Mesendoderm (in vitro differentiated cells): Measurements from ENCODE around the gene CALCR.
A peak's percentile ranks its signal among the peaks of the same experiment; 100 is the strongest.

Experiments used
- DNase-seq: peaks from one replicate; pipeline ENCODE4 v3.0.0; 2013
- H2AK5ac ChIP-seq: 2 replicates; pipeline ENCODE4 v1.6.1; 2013; ENCODE audit warnings: low read length, inconsistent platforms
- H2BK120ac ChIP-seq: 2 replicates; pipeline ENCODE4 v1.6.1; 2013; ENCODE audit warnings: low read depth, mild to moderate bottlenecking, low read length, moderate library complexity, mixed read lengths
- H2BK15ac ChIP-seq: replicated peaks from 2 replicates; pipeline ENCODE4 v1.6.1; 2013; ENCODE audit warnings: low read depth, mild to moderate bottlenecking, moderate library complexity
- H2BK5ac ChIP-seq: 2 replicates; pipeline ENCODE4 v1.6.1; 2013; ENCODE audit warnings: low read length, inconsistent platforms
- H3K18ac ChIP-seq: 2 replicates; pipeline ENCODE4 v1.6.1; 2013; ENCODE audit warnings: mild to moderate bottlenecking, low read length, mixed read lengths
- H3K23ac ChIP-seq: one replicate; pipeline ENCODE4 v1.6.1; 2013; ENCODE audit warnings: low read length
- H3K27ac ChIP-seq: 2 replicates; pipeline ENCODE4 v1.5.1; 2013; ENCODE audit warnings: low read depth, mild to moderate bottlenecking, inconsistent platforms, low read length, moderate library complexity
- H3K27me3 ChIP-seq: 2 replicates; pipeline ENCODE4 v1.6.1; 2013; ENCODE audit warnings: low read length, control low read depth, mild to moderate bottlenecking, inconsistent platforms; ENCODE audit not compliant: insufficient read depth, poor library complexity
- H3K36me3 ChIP-seq: 2 replicates; pipeline ENCODE4 v1.6.1; 2013; ENCODE audit warnings: low read length, inconsistent platforms; ENCODE audit not compliant: control insufficient read depth, insufficient read depth
- H3K4ac ChIP-seq: one replicate; pipeline ENCODE4 v1.6.1; 2013; ENCODE audit warnings: low read depth, mild to moderate bottlenecking, low read length, moderate library complexity
- H3K4me1 ChIP-seq: 2 replicates; pipeline ENCODE4 v1.6.1; 2013; ENCODE audit warnings: low read depth, low read length, inconsistent platforms; ENCODE audit not compliant: control insufficient read depth
- H3K4me2 ChIP-seq: 2 replicates; pipeline ENCODE4 v1.6.1; 2013; ENCODE audit warnings: low read length
- H3K4me3 ChIP-seq: 2 replicates; pipeline ENCODE4 v1.5.1; 2013; ENCODE audit warnings: mild to moderate bottlenecking, low read length
- H3K56ac ChIP-seq: one replicate; pipeline ENCODE4 v1.6.1; 2013; ENCODE audit warnings: low read length
- H3K79me1 ChIP-seq: 2 replicates; pipeline ENCODE4 v1.6.1; 2013; ENCODE audit warnings: low read length, inconsistent platforms
- H3K79me2 ChIP-seq: 2 replicates; pipeline ENCODE4 v1.6.1; 2013; ENCODE audit warnings: mild to moderate bottlenecking, low read length; ENCODE audit not compliant: control insufficient read depth, insufficient read depth
- H3K9ac ChIP-seq: 2 replicates; pipeline ENCODE4 v1.6.1; 2013; ENCODE audit warnings: low read length, inconsistent platforms
- H4K5ac ChIP-seq: one replicate; pipeline ENCODE4 v1.6.1; 2013; ENCODE audit warnings: low read length
- H4K8ac ChIP-seq: one replicate; pipeline ENCODE4 v1.6.1; 2013; ENCODE audit warnings: low read depth, mild to moderate bottlenecking, control low read depth, low read length, moderate library complexity
- WGBS: extraction: QIAGEN DNeasy Blood & Tissue Kit; methylation state at CpG from one replicate; pipeline ENCODE4 v1.1.7; 2013; ENCODE audit warnings: low lambda C conversion rate, missing lambda C conversion rate; ENCODE audit not compliant: insufficient coverage; ENCODE audit errors: extremely low coverage; 5-methylcytosine and 5-hydroxymethylcytosine counted together

The CALCR gene

GRCh38 chr7:93409324-93409723 lies 165.2 kb downstream of the CALCR start:
- Histone ChIP-seq H2AK5ac (no peak overlapping the region), H3K4me3 (no peak overlapping the region), H4K8ac (no peak overlapping the region), H3K9ac (no peak overlapping the region), H3K36me3 (no peaks in the 10 kb centered on the region), H2BK5ac (no peak overlapping the region), H3K79me2 (no peaks in the 10 kb centered on the region), H4K5ac (no peak overlapping the region), H3K4me2 (no peak overlapping the region), H3K4ac (no peak overlapping the region), H3K23ac (no peak overlapping the region), H3K79me1 (no peaks in the 10 kb centered on the region), H3K27ac (no peak overlapping the region), H3K56ac (no peak overlapping the region), H2BK15ac (no peak overlapping the region), H3K27me3 (no peaks in the 10 kb centered on the region), H2BK120ac (no peak overlapping the region), H3K18ac (no peak overlapping the region), H3K4me1 (no peaks in the 10 kb centered on the region)
- WGBS, result no CpG with 5 or more reads among the region's 3 CpGs
- no peak for DNase-seq

DNA sequence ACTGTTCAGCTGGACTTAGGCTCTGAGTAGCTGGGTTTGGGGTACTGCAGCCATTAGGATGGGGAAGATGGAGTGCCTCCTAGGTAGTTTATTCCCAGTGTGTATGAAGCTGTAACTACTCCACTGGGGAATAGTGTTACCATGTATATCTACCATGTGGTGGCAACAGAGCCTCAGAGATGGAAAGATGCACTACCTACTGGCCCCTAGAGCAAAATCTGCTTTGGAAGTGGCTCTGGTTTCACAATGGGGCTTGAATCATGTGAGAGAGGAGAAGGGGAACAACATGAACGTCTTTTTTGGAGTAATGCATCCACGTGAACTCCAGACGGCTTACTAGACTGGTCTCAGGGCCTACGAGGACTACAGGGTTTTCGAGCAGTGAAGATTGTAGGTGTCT lies 167.3 kb downstream of the CALCR start:
- H3K23ac ChIP-seq, result no peak overlapping the region
- H3K79me2 ChIP-seq, result no peaks in the 10 kb centered on the region
- no peaks in the 10 kb centered on the region for H3K27me3 ChIP-seq
- DNase-seq, result peak; percentile 32
- no peak overlapping the region for H3K18ac ChIP-seq
- no peak overlapping the region for H2BK15ac ChIP-seq
- no peak overlapping the region for H4K5ac ChIP-seq
- H3K56ac ChIP-seq, result no peak overlapping the region
- no peak overlapping the region for H3K9ac ChIP-seq
- H2BK120ac ChIP-seq, result no peak overlapping the region
- H3K36me3 ChIP-seq, result no peaks in the 10 kb centered on the region
- no peak overlapping the region for H2BK5ac ChIP-seq
- H2AK5ac ChIP-seq, result no peak overlapping the region
- no peak overlapping the region for H3K4ac ChIP-seq
- H3K4me3 ChIP-seq, result no peak overlapping the region
- no peaks in the 10 kb centered on the region for H3K4me1 ChIP-seq
- WGBS, result no CpG with 5 or more reads among the region's 5 CpGs
- no peaks in the 10 kb centered on the region for H3K79me1 ChIP-seq
- no peak overlapping the region for H4K8ac ChIP-seq
- no peak overlapping the region for H3K4me2 ChIP-seq
- no peak overlapping the region for H3K27ac ChIP-seq

- no peaks in the 10 kb centered on the region for H3K36me3 ChIP-seq
- peaks cover 5% of the 10 kb centered on the region for H3K4me1 ChIP-seq
- no peak overlapping the region for H2BK15ac ChIP-seq
- H3K4me3 ChIP-seq, result no peak overlapping the region
- H3K27me3 ChIP-seq, result no peaks in the 10 kb centered on the region
- no peaks in the 10 kb centered on the region for H3K79me2 ChIP-seq
- WGBS, result no CpG with 5 or more reads among the region's 5 CpGs
- no peak overlapping the region for H3K4ac ChIP-seq
- no peaks in the 10 kb centered on the region for H3K79me1 ChIP-seq
- H3K27ac ChIP-seq, result no peak overlapping the region
- no peak overlapping the region for H3K9ac ChIP-seq
- DNase-seq, result no peak
- H2BK120ac ChIP-seq, result no peak overlapping the region
- H2AK5ac ChIP-seq, result no peak overlapping the region
- H3K56ac ChIP-seq, result no peak overlapping the region
- no peak overlapping the region for H4K5ac ChIP-seq
- no peak overlapping the region for H4K8ac ChIP-seq
- no peak overlapping the region for H2BK5ac ChIP-seq
- no peak overlapping the region for H3K18ac ChIP-seq
- H3K4me2 ChIP-seq, result no peak overlapping the region
- H3K23ac ChIP-seq, result no peak overlapping the region
Observed at GRCh38 chr7:93402944-93403343, 171.6 kb downstream of the CALCR start.

GRCh38 chr7:93399642-93400041 lies 174.9 kb downstream of the CALCR start:
- H3K23ac ChIP-seq, result no peak overlapping the region
- H3K18ac ChIP-seq, result peak overlapping the region; percentile 98
- no peak overlapping the region for H3K9ac ChIP-seq
- H3K79me2 ChIP-seq, result no peaks in the 10 kb centered on the region
- H3K36me3 ChIP-seq, result no peaks in the 10 kb centered on the region
- 100% methylated on average over 1 of the region's 3 CpGs for WGBS
- peak overlapping the region; percentile 62 for H3K4ac ChIP-seq
- H3K4me3 ChIP-seq, result no peak overlapping the region
- H3K4me1 ChIP-seq, result peaks cover 5% of the 10 kb centered on the region
- no peak overlapping the region for H4K8ac ChIP-seq
- no peak overlapping the region for H2AK5ac ChIP-seq
- H3K27me3 ChIP-seq, result no peaks in the 10 kb centered on the region
- no peak for DNase-seq
- no peak overlapping the region for H3K27ac ChIP-seq
- no peaks in the 10 kb centered on the region for H3K79me1 ChIP-seq
- no peak overlapping the region for H3K4me2 ChIP-seq
- no peak overlapping the region for H2BK5ac ChIP-seq
- H2BK15ac ChIP-seq, result no peak overlapping the region
- no peak overlapping the region for H4K5ac ChIP-seq
- no peak overlapping the region for H3K56ac ChIP-seq
- H2BK120ac ChIP-seq, result peak overlapping the region; percentile 98

DNA sequence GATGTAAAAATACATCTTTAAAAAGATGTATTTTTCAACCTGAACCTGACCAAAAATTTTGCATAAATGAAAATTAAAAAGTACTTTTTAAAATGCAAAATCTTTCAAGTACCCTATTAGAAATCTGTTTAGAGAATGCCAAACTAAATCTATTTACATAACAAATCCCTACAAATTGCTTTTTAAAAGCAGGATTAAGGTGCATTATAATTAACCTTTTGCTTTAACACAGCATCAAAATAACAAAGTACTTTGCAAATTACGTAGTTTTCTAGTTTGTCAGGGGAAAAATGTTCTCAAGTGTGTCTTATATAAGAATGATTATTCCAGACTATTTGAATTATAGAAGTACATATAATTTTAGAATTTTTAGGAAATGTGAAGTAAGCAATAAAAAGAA lies 181.5 kb downstream of the CALCR start:
- WGBS, result no CpG with 5 or more reads among the region's 1 CpG
- Histone ChIP-seq H4K5ac (no peak overlapping the region), H3K9ac (no peak overlapping the region), H3K79me2 (no peaks in the 10 kb centered on the region), H3K4ac (no peak overlapping the region), H3K79me1 (no peaks in the 10 kb centered on the region), H3K27ac (no peak overlapping the region), H3K27me3 (no peaks in the 10 kb centered on the region), H3K4me2 (no peak overlapping the region), H3K4me3 (no peak overlapping the region), H3K18ac (no peak overlapping the region), H2BK120ac (no peak overlapping the region), H3K56ac (no peak overlapping the region), H4K8ac (no peak overlapping the region), H3K36me3 (no peaks in the 10 kb centered on the region), H2AK5ac (no peak overlapping the region), H2BK15ac (no peak overlapping the region), H3K4me1 (no peaks in the 10 kb centered on the region), H3K23ac (no peak overlapping the region), H2BK5ac (no peak overlapping the region)
- DNase-seq, result no peak

DNA sequence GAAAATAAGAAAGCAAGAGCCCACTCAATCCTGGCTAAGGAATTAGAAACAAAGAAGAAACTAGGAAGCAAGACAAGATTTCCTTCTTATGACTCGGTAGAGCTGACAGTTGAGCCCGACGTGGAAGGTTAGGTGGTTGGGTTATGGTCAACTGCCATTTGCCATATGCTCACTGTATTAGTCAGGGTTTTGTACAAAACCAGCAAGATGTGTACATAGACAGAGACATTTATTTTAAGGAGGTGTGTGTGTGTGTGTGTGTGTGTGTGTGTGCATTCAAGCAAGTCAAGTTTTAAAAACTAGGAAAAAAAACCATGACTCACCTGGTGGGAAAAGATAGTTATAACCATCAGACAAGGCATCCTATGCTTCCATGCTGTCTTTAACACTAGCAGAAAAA lies 183.9 kb downstream of the CALCR start:
- Histone ChIP-seq H2BK15ac (no peak overlapping the region), H3K4ac (no peak overlapping the region), H2BK5ac (no peak overlapping the region), H4K5ac (no peak overlapping the region), H3K56ac (no peak overlapping the region), H4K8ac (no peak overlapping the region), H3K79me2 (no peaks in the 10 kb centered on the region), H3K4me1 (no peaks in the 10 kb centered on the region), H3K9ac (no peak overlapping the region), H3K79me1 (no peaks in the 10 kb centered on the region), H2AK5ac (no peak overlapping the region), H3K27me3 (no peaks in the 10 kb centered on the region), H3K23ac (no peak overlapping the region), H3K27ac (no peak overlapping the region), H3K4me3 (no peak overlapping the region), H2BK120ac (no peak overlapping the region), H3K4me2 (no peak overlapping the region), H3K18ac (no peak overlapping the region), H3K36me3 (no peaks in the 10 kb centered on the region)
- DNase-seq, result no peak
- no CpG with 5 or more reads among the region's 3 CpGs for WGBS
